Measurements from ENCODE around the gene STX10.
A peak's percentile ranks its signal among the peaks of the same experiment; 100 is the strongest.

Gene STX10

DNA sequence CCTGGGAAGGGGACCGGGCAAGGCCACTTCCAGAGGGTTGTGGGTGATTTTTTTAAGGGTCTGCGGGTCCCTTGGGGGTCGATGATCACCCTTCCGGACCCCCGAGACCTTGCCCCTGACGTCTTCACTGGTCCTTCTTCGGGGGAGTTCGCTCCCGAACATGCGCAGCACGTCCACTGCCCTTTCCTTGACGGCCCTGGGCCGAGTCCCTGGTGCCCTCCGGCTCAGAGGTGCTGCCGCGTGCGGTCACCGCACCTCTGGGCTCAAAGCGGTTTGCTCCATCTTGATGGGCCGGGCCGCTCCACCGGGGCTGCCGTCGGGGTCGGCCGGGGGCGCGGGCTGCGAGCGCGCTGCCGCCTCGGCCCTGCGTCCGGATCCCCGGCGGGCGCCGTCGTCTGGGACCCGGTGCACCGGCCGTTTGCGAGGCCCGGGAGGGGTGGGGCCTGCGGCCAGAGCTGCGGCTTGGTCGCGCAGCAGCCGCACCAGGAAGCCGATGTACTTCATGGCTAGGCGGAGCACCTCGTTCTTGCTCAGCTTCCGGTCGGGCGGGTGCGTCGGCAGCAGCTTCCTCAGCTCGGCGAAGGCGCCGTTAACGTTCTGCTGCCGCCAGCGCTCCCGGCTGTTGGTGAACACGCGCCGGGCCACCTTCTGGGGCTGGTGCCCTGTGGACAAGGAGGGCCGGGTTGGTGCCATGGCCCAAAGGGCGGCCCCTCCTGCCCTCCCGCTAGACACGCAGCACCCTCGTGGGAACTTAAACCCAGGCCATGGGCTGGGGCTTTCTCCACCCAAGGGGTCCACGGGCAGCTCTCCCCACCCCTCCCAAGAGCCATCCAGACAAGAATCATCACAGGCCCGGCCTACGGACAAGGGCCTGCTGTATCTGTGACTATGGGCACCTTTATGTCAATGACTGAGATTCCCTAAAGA is 50.8 kb downstream of the STX10 start:
- DNase-seq = peak; percentile 82

DNA sequence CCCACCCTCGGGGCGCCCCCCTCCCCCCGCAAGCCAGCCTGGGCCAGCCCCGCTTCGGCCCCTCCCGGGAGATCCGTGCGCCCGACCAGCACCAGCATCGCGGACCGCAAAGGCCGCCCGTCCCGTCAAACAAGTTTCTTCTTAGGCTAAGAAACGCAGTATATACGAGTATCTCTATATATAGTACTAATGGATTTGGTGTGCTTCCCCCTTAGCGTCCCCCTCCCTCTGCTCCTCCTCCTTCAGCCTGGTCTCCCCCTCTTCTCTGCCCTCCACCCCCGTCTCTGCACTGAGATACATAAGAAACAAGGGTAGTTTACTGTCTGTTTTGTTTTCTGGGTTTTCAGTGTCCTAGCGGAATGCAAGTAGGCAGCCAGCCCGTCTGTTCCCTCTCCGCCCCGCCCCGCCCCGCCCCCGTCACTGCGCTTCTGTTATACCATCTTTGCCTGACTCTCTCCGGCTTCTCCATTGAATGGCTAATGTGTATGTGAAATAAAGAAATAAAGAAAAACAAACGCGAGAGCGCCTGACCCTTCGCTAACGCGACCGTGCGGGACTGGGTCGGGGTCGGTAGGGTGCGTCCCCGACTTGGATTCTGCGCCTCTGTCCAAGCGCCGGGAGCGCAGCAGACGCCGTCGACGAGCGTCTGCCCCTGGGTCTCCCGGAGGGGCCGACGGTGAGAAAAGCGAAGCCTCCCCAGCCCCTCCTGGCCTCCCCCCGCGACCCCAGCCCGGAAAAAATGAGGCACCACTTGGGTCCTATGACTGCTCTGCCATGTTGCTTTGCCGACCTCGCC is 51.7 kb downstream of the STX10 start:
- peak; percentile 64 for DNase-seq

DNA sequence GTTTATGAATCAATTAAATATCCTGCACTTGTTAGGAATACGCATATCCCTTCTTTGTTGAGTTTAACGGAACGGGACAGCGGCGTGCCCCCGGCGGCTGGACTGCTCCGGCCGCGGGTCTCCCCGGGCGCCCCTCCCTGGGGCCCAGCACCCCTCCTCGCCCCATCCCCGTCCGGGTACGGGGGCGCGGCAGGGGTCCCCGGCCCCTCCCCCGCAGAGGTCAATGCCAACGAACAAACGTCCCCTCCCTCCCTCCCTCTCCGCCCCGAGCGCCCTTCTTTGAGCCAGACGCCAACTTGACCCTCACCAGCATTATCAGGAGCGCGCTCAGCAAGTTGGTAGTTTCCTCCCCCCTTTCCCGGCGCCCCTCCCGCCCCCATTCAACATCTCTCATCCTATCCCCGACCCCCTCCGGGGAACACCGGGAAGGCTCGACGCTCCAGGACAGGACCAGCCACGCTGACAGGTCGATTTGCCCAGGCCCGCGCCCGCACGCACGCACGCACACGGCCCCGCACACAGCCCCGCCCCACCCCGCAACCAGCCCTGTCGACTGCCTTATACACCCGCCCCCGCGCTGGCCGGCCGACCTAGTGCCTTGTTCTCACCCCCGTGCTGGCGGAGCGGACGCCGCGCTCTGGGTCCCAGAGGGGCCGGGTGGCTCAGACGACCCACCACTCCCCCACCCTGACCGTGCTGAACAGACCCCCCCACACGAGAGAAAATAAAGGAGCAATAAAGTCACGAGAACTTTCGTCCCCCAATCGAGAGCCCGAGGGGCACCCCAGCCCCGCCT is 52.5 kb downstream of the STX10 start:
- peak; percentile 36 for DNase-seq

DNA sequence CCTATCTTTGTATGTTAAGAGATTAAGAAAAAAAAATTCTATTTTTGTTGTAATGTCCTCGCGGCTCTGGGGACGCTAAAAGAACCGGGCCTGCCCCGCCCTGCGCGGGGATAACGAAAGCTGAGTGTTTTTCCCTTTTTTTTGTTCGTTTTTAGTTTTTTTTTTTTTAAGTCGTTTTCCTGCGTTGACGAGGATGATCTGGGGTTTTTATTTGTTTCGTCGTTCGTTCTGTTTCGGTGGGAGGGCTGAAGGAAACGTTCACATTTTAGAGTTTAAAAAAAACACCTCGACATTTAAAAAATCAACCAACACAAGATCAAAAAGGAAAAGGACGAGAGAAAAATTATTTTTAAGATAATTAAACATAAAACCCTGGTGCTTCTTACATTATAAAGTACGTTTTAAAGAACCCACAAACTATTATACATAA is 53.1 kb downstream of the STX10 start:
- DNase-seq = no peak

DNA sequence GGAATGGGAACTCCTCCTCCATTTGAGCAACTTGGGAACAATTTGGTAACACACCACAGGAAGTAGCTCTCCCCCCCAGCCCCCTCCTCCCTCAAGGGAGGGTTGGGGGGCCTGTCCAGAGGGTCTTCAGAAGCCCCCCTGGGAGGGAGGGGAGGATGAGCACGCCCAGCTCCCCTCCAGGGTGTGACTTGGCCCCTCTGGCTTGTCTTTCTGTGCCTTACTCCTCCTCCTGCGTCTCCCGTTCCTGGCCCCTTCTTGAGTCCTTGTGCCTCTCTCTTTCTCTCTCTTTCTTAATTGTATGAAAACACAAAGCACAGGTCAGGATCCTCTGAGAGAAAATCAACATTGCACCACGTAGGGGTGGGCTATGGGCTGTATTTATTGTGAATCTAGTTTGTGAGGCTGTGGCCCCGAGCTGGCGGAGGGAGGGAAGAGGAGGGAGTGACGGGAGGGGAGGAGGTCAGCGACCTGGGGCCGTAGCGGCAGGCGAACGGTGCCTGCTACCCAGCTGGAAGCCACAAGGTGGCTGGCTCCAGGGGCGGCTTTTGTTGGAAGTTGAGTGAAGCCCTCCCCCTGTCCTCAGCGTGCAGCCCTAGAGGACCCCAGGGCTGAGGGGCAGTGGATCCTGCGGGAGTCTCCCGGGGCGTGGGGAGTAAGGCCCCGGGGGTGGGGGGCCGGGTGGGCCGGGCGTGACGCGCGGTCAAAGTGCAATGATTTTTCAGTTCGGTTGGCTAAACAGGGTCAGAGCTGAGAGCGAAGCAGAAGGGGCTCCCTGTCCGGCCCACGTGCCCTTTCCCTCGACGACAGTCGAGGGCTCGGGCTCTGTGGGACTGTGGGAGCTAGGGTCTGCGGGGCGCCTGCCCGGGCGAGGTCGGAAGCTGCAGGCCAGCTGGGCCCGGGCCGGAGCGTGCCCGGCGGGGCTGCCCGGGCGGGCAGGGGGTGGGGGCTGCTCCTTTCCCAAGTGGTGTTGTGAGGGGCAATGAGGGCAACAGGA is 53.9 kb downstream of the STX10 start:
- peak; percentile 62 for DNase-seq

DNA sequence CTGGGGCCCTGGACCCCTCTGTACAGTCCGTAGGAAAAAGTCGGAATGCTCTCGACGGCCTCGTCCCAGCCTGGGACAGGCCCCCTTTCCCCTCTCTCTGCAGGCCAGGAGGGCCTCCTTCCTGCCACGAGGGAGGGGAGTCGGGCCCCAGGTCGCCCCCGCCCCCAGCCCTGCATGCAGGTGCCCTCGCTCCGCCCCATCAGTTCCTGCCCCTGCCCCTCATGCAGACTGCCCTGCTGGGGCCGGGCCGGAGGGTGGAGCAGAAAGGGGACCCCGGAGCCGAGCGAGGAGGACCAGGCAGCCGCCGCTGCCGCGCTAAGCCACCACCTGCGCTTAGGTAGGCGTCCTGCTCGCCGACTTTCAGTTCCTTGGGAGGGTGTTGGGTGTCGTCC is 54.8 kb downstream of the STX10 start:
- DNase-seq = peak; percentile 58

DNA sequence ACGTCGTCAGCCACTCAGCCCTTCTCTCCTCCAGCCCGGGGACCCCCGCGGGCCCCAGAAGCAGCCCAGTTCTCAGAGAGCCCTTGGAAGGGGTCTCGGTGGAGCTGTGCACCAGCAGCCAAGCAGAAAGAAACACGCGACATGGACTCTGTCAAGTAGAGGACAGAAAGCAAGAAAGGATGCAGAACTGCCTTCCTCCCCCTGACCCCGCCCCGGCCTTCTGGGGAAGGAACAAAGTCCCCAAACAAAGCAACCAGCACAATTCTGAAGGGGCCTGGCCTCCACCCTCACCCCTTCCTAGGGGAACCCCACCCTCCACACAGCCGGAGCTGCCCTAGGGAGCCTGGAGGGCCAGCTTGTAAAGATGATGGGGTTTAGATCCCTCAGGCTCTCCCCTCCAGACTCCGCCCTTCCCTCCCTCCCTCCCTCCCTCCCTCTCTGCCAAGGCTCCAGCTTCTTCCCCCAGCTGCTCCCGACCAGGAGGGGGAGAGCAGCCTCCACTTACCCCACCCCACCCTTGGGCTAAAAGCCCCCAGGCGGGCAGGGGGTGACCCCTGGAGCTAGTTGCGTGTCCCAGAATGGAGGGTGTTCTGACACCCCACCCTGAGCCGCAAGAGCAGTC is 55.3 kb downstream of the STX10 start:
- peak; percentile 81 for DNase-seq

DNA sequence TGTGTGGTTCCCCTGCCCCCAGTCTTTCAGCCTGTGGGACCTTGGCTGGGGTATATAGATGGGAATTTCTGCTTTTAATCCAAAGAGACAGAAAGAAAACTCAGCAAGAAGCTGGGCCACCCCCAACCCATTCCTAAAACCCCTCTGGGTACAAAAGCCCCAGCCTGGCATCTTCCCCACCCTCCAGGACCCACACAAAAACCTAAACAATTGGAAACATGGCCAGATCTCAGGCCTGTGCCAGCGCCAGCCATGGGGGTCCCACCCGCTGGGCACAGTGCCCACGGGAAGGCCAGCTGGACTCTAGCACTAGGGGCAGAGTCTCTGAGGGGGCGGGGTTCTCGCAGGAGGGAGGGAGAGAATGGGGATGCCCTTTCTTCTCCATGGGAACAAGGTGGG is 56.1 kb downstream of the STX10 start:
- DNase-seq = peak; percentile 87
